GM13977 (cell line): ENCODE results near the gene NAPA.

Experiments
- DNase-seq: peaks from one replicate; pipeline ENCODE4 v3.0.0; 2012; ENCODE audit warnings: low spot score
- in situ Hi-C: fragments of 300-500 bp; cut with MboI; formaldehyde crosslinking; loops from one replicate; pipeline ENCODE4 v1.12.0; 2022; ENCODE audit warnings: low sequenced_read_pairs, low pct_unique_long_range_greater_than_20kb, mixed read lengths, inconsistent platforms; ENCODE audit not compliant: unreplicated experiment
- TF ChIP-seq, protein P1 (sequence below): IDR thresholded peaks from 2 replicates; pipeline ENCODE4 v1.5.1; 2012; ENCODE audit warnings: mild to moderate bottlenecking, control low read depth; ENCODE audit not compliant: insufficient read depth; ENCODE audit errors: extremely low read depth, missing control alignments

NAPA gene

DNA sequence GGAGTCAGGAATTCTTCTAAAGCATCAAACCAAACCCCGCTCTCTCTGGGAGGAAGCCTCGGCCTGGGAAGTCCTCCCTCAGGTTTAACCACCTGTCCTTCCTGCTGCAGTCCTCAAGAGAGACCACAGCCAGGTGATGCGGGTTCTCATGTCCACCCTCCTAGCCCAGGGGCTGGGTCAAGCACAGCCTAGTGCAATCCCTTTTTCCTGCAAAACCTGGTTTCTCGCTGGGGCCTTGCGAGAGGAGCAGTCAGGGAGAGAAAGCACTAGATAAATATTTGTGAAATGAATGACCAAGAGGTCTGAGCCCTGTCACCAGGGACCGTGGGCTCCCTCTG lies 45.5 kb downstream of the NAPA start:
- no peak for DNase-seq
- TF ChIP-seq, protein P1, sequence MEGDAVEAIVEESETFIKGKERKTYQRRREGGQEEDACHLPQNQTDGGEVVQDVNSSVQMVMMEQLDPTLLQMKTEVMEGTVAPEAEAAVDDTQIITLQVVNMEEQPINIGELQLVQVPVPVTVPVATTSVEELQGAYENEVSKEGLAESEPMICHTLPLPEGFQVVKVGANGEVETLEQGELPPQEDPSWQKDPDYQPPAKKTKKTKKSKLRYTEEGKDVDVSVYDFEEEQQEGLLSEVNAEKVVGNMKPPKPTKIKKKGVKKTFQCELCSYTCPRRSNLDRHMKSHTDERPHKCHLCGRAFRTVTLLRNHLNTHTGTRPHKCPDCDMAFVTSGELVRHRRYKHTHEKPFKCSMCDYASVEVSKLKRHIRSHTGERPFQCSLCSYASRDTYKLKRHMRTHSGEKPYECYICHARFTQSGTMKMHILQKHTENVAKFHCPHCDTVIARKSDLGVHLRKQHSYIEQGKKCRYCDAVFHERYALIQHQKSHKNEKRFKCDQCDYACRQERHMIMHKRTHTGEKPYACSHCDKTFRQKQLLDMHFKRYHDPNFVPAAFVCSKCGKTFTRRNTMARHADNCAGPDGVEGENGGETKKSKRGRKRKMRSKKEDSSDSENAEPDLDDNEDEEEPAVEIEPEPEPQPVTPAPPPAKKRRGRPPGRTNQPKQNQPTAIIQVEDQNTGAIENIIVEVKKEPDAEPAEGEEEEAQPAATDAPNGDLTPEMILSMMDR, result no peak
- in situ Hi-C loops, result no loop called here

DNA sequence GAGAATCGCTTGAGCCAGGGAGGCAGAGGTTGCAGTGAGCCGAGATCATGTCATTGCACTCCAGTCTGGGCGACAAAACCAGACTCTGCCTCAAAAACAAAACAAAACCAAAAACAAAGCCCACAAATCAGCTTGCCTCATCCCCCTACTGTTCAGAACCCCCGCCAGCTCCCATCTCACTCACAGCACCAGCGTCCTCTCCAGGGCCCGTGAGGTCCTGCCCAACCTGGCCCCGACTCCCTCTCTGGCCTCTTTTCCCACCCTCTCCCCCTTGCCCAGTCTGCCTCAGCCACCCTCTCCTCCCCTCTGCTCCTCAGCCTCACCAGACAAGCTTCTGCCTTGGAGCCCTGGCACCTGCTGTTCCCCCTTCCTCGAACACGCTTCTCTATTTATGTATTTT lies 46.9 kb downstream of the NAPA start:
- DNase-seq, result no peak
- in situ Hi-C loops, result no loop called here
- TF ChIP-seq, protein P1, result no peak

DNA sequence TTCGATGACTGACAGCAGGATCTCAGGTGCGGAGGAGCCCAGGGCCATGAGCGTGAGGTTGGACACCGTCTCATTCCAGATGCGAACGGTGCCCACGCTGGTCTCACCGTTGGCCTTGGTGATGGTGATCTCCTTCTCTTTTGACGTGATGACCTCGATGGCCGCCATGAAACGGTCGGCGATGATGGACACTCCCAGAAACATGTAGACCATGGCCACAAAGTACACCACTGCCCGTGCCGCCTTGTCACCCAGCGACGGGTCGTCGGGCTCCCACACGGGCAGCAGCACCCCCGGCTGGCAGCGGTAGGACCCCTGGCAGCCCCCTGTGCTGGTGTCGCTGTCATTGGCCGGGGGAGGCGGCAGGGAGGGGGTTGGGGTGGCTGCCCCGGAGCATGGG lies 48.9 kb downstream of the NAPA start:
- in situ Hi-C loops, result no loop called here
- no peak for DNase-seq
- TF ChIP-seq, protein P1, result no peak

DNA sequence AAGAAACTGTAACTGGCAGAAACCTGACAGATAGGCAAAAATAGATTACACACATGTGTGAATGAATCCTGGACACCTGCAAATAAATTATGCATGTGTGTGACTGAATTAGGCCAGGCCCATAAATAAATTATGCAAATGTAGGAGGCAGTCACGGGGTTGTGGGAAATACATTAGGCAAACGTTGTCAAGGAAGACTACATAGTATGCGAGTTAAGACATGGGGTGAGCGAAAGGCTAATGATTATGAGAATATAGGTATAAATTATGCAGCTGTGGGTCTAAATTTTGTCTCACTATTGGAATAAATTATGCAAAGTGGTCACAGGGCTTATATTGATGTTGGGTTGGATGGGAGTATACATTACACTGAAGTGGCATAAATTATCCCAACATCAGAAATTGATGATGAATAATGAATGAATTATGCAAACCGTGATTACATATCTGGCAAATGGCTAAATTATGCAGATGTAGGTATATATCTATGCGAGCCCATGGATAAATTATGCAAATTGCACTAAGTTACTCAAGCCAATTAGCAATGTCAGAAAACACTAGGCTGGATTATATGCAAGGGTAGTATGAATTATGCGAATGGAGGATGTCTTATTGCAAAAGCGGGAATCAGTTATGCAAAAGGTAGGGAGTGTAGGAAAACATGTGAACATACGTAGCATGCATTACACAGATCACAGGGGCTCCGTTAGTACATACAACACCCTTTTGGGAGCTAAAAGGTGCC lies 50.0 kb downstream of the NAPA start:
- DNase-seq, result no peak
- in situ Hi-C loops, result no loop called here
- TF ChIP-seq, protein P1, result no peak

DNA sequence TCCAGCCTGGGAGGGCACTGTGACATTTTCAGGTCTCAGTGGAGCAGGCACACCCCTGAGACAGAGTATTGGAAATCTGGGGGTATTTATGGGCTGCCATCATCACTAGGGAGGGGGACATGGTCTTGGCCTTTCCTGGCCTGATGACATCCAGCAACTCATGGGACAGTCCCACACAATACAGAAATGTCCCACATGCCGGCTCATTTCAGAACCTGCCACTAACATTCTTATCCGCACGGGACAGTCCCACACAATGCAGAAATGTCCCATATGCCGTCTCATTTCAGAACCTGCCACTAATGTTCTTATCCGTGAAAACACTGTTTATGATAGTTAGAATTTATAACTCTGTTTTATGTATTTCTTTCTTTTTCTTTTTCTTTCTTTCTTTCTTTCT lies 53.0 kb downstream of the NAPA start:
- TF ChIP-seq, protein P1, result no peak
- no peak for DNase-seq
- in situ Hi-C loops, result no loop called here

DNA sequence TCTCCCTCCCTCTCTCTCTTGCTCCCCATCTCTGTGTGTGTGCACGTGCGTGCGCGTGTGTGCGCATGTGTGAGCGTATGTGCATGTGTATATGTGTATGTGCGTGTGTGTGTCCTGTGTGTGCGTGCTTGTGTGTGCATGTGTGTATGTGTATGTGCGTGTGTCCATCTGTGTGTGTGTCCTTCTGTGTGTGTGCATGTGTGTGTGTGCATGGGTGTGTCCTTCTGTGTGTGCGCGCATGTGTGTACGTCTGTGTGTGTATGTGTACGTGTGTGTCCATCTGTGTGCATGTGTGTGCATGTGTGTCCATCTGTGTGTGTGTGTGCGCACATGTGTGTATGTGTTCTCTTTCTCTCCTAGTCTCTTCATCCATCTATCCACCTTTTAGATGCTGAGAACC lies 55.4 kb downstream of the NAPA start:
- TF ChIP-seq, protein P1, result no peak
- DNase-seq, result no peak
- in situ Hi-C loops, result no loop called here
